Keratinocyte (primary cell): ENCODE results near the gene DLX3.

Source experiments
- CTCF ChIP-seq, 3 experiments: IDR thresholded peaks in 1 of 3; conservative IDR thresholded peaks in 1 of 3; optimal IDR thresholded peaks in 1 of 3; 2 replicates in 2 of 3; 3 replicates in 1 of 3; pipeline versions ENCODE3 to v1.5.1; 2011; ENCODE audit warnings: low read length in 3 of 3, mild to moderate bottlenecking in 3 of 3, moderate library complexity in 2 of 3, control low read depth in 1 of 3, inconsistent platforms in 1 of 3; ENCODE audit not compliant: insufficient read depth in 2 of 3; ENCODE audit errors: extremely low read depth in 1 of 3
- EZH2 ChIP-seq: IDR thresholded peaks from one replicate; pipeline ENCODE4 v1.6.1; 2012; ENCODE audit warnings: inconsistent platforms, mild to moderate bottlenecking, low read length, moderate library complexity

- TF ChIP-seq CTCF (optimal IDR thresholded peaks at IDR 0.05 in 1 of 3, IDR thresholded peaks at IDR 0.05 in 1 of 3, conservative IDR thresholded peaks at IDR 0.05 in 1 of 3; ENCODE audit: extremely low read depth in 1 of 3, insufficient read depth in 2 of 3, low read length in 3 of 3) (no peak), EZH2 (no peak)
Measured at GRCh38 chr17:49984776-49985175, 10.2 kb downstream of the DLX3 start.
